ENCODE measurements around the gene LCP1. TPM values are rescaled to one million over a fixed set of nuclear protein-coding genes. Genes with fewer than 3 reads are reported as not detected.

Gene LCP1
- total RNA-seq, 3 donors from 2014 or later (not counting 1 experiment from before 2014, with no cell fraction given) = 1,088 to 1,116 (median 1,113) TPM

DNA sequence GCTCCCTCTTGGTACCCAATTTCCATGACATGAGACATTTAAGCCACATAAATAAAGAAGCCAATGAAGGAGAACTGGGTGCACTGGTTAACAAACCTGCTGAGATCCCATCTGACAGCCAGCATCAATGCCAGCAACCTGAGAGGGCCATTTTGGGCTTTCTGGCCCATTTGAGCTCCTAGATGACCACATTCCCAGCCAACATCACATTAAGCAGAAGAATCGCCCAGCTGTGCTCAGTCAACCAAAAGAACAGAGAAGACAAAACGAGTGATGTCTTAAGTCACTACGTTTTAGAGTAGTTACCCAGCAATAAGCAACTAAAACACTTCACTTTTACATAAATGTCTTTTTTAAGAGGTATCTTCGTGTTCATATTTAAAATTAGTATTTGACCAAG, 21.9 kb downstream of the LCP1 start:
- Mint-ChIP-seq H3K27ac (peak overlapping the region; percentile 88 to 96), H3K27me3 (ENCODE audit: low read depth in 2 of 2) (no peaks in the 10 kb centered on the region), H3K4me3 (peak overlapping the region; percentile 80), H3K9me3 (no peaks in the 10 kb centered on the region), H3K4me1 (peaks cover 56 to 64% of the 10 kb centered on the region in 2 donors), H3K36me3 (peaks cover 12% of the 10 kb centered on the region)
- H3K4me3 ChIP-seq (ENCODE audit: low read length) = no peak overlapping the region
- 43% methylated on average over 2 of the region's 4 CpGs for WGBS (ENCODE audit: insufficient coverage)
- H3K27me3 ChIP-seq (ENCODE audit: control insufficient read depth, insufficient read depth, low read length) = no peaks in the 10 kb centered on the region
- DNase-seq (no peak), ATAC-seq (no peak)
- peaks cover 19% of the 10 kb centered on the region for H3K4me1 ChIP-seq (ENCODE audit: control insufficient read depth, insufficient read depth, low read length)
- no peaks in the 10 kb centered on the region for H3K9me3 ChIP-seq (ENCODE audit: control insufficient read depth, insufficient read depth, low read length)
- peak overlapping the region; percentile 67 for H3K27ac ChIP-seq (ENCODE audit: low read length)
- H3K36me3 ChIP-seq (ENCODE audit: control insufficient read depth, insufficient read depth, low read length) = peaks cover 63% of the 10 kb centered on the region
- intact Hi-C loops (cut with micrococcal nuclease) = loop anchor here (1.0 to 2.0 kb wide), 4 partner anchors 24 to 161 kb away; partner anchors contain the start of gene LRRC63
- TF ChIP-seq, protein P1, sequence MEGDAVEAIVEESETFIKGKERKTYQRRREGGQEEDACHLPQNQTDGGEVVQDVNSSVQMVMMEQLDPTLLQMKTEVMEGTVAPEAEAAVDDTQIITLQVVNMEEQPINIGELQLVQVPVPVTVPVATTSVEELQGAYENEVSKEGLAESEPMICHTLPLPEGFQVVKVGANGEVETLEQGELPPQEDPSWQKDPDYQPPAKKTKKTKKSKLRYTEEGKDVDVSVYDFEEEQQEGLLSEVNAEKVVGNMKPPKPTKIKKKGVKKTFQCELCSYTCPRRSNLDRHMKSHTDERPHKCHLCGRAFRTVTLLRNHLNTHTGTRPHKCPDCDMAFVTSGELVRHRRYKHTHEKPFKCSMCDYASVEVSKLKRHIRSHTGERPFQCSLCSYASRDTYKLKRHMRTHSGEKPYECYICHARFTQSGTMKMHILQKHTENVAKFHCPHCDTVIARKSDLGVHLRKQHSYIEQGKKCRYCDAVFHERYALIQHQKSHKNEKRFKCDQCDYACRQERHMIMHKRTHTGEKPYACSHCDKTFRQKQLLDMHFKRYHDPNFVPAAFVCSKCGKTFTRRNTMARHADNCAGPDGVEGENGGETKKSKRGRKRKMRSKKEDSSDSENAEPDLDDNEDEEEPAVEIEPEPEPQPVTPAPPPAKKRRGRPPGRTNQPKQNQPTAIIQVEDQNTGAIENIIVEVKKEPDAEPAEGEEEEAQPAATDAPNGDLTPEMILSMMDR (IDR thresholded peaks at IDR 0.05) = no peak

DNA sequence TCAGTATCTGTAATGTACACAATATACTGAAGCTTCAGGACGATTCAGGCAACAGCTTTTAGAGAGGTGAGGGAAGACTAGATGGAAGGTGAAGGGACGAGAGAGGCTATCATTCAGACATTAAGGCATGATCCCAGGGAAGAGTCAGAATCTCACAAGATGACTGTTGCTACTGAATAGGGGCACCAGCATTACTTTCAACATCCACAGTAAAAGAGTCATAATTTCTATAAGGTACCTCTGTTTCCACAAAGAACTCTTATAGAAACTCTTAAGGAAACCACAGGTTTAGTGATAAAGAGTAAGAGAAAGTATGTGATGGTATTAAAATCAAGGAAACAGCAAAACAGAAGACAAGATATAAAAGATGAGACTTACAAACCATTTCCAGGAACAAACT, 23.0 kb downstream of the LCP1 start:
- Mint-ChIP-seq H3K27me3 (ENCODE audit: low read depth in 2 of 2) (no peaks in the 10 kb centered on the region), H3K36me3 (peaks cover 21% of the 10 kb centered on the region), H3K4me3 (peak overlapping the region; percentile 0), H3K9me3 (no peaks in the 10 kb centered on the region), H3K27ac (peak overlapping the region; percentile 88 to 96), H3K4me1 (peaks cover 52 to 59% of the 10 kb centered on the region in 2 donors)
- intact Hi-C loops (cut with micrococcal nuclease) = no loop called here
- Histone ChIP-seq H3K4me1 (ENCODE audit: control insufficient read depth, insufficient read depth, low read length) (peaks cover 14% of the 10 kb centered on the region), H3K4me3 (ENCODE audit: low read length) (no peak overlapping the region), H3K27ac (ENCODE audit: low read length) (no peak overlapping the region), H3K27me3 (ENCODE audit: control insufficient read depth, insufficient read depth, low read length) (no peaks in the 10 kb centered on the region), H3K36me3 (ENCODE audit: control insufficient read depth, insufficient read depth, low read length) (peaks cover 69% of the 10 kb centered on the region), H3K9me3 (ENCODE audit: control insufficient read depth, insufficient read depth, low read length) (no peaks in the 10 kb centered on the region)
- WGBS (ENCODE audit: insufficient coverage) = 81% methylated on average over 2 of the region's 2 CpGs
- ATAC-seq = no peak
- no peak for DNase-seq
- TF ChIP-seq, protein P1 (IDR thresholded peaks at IDR 0.05) = no peak

DNA sequence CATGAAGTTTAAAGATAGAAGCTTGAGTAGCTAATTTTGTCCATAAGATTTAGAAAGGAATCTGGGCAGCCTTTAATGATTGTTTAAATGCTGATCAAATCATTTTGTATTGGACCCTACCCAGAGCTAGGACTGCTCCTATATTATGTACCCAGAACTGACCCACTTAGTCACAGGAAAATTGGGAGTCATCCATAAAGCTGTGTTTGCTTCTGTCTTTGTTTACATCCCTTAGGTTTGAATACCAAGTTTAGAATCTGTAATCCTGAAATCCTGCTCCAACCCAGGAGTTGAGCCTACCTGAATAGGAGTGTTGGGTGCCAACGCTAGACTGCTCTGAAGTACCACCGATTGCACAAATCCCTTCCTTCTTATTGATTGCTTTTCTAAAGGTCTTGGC, 23.8 kb downstream of the LCP1 start:
- Histone ChIP-seq H3K36me3 (ENCODE audit: control insufficient read depth, insufficient read depth, low read length) (peaks cover 73% of the 10 kb centered on the region), H3K4me1 (ENCODE audit: control insufficient read depth, insufficient read depth, low read length) (peaks cover 14% of the 10 kb centered on the region), H3K9me3 (ENCODE audit: control insufficient read depth, insufficient read depth, low read length) (no peaks in the 10 kb centered on the region), H3K27ac (ENCODE audit: low read length) (no peak overlapping the region), H3K4me3 (ENCODE audit: low read length) (no peak overlapping the region), H3K27me3 (ENCODE audit: control insufficient read depth, insufficient read depth, low read length) (no peaks in the 10 kb centered on the region)
- Mint-ChIP-seq H3K36me3 (peaks cover 29% of the 10 kb centered on the region), H3K4me3 (no peak overlapping the region), H3K27me3 (ENCODE audit: low read depth in 2 of 2) (no peaks in the 10 kb centered on the region), H3K9me3 (no peaks in the 10 kb centered on the region), H3K27ac (peak overlapping the region; percentile 88 to 96), H3K4me1 (peaks cover 53 to 55% of the 10 kb centered on the region in 2 donors)
- DNase-seq = no peak
- intact Hi-C loops (cut with micrococcal nuclease) = no loop called here
- 95% methylated on average over 2 of the region's 2 CpGs for WGBS (ENCODE audit: insufficient coverage)
- TF ChIP-seq, protein P1 (IDR thresholded peaks at IDR 0.05) = no peak
- ATAC-seq = no peak
